COLO829 (cell line): ENCODE measurements around the gene ADAMTSL2.

Experiments used
- DNase-seq: peaks from one replicate; pipeline ENCODE4 v3.0.0; 2012; ENCODE audit warnings: low spot score

ADAMTSL2 gene

DNA sequence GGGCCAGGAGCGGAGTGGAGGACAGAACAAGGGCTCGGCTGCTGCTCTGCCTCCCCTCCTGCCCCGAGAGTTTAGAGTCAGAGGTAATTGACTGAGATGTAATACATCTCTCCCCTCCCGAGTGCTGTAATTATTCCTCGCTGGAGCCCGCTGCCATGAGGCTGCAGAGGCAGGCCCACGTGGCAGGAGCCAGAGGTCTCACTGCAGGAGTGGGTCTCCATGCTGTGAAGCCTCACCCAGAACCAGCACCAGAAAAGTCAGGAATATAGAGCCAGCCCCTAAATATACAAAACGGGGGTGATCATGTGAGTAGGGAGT lies 72.2 kb downstream of the ADAMTSL2 start:
- DNase-seq, result no peak

DNA sequence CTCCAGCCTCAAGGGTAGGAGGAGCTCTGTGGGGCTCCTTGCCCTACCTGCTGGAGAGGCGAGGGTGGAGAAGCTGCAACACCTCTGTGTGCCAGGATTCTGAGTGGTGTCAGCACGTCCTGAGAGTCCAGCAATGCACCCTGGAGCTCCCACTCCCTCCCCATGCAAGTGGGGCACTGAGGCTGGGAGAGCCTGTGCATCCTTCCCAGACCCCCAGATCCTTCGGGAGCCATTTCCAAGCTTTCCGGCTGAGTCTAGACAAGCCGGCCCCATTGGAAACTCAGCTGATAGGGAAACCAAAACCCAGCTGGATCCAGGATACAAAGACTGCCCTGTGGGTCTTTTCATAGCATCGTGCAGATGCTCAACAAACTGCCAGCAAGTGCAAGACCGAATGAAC lies 72.9 kb downstream of the ADAMTSL2 start:
- DNase-seq, result no peak

DNA sequence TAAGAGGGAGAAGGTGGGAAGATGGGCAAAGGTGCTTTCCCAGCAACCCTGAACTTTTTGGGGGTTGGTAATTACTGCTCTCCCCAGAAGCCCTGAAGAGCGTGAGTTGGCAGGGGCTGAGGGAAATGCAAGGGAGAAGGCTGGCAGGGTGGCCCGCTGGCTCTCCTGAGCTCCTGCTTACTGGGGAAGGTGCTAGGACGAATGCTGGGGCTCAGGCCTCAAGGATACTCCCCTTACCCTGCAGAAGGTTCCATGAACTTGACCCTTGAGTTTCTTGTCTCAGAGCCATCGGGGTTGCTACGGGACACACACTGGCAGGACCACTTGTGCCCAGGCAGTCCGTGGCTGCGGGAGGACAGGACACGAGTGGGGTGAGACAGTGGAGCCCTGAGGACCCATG lies 73.5 kb downstream of the ADAMTSL2 start:
- DNase-seq, result no peak

DNA sequence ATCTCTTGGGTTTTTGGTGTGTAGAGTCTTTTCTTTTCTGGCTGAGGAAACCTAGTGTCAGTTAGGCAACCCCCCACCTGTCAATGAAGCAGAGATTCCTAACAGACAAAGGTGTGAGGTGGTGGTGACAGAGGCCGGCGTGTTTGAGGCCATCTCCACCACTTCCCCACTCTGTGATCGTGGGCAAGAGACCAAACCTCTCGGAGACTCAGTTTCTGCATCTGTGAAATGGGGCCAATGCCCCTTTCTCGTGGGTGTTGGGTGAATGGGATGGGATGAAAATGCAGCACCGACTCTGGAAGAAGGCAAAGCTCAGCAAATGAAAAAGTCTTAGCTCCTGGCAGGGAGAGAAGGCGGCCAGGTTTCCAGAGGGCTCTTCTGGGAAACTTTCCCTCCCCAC lies 73.9 kb downstream of the ADAMTSL2 start:
- no peak for DNase-seq

DNA sequence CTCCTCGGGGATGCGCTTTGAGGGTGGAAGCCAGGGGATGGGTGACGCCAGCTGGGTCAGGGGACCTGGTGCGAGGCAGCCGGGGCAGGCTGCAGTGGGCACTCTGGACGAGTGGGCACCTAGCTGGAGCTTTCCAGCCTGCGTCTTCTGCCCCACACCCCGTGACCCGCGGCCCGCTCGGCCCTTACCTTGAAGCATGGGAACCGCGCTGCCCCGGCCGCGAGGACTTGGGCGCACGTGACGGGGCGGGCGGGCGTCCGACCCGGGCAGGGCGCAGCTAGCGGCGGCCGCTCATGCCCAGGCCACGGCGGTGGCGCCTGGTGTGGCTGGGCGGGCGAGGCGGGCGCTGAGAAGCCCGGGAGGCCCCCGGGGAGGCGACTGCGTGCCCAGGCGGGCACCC lies 74.4 kb downstream of the ADAMTSL2 start:
- no peak for DNase-seq

DNA sequence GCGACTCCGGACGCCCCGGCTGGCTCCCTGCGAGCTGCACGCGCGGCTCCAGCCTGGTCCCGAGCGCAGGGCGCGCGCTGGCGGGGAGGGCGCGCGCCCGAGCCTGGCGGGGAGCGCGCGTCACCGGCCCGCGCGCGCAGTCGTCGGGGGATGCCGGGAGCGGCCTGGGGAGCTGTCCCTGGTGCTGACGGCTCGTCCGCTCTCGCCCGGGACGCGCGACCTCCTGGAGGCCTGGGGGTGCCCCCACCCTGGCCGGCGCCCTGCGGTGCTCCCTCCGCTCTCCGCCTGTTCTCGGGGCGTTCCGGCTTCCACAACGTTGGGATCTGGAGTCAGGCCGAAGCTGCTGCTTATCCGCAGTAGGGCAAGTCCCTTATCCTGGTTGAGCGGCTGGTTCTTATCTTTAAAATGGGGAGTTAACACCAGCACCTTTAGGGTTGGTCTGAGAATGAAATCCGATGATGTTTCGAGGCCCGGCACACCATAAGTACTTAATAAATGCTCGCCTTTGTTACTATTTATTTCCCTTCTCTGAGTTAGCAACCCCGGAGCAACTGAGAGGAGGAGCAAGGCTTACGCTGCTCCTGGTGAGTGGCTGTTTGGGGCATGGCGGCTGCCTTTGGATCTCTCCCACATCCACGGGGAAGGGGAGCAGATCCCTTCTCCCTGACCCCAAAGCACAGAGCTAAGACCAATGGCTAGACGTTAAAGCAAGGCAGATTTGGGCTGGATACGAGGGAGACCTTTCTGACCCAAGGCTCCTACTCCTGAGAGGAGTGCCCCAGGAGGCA lies 75.0 kb downstream of the ADAMTSL2 start, which contains the start of gene FAM163B:
FAM163B (minus strand) TSS at position 79 of the 788 bp plus-strand sequence. CDS start 29,166 bp downstream, outside the sequence.
- peak; percentile 18 for DNase-seq

DNA sequence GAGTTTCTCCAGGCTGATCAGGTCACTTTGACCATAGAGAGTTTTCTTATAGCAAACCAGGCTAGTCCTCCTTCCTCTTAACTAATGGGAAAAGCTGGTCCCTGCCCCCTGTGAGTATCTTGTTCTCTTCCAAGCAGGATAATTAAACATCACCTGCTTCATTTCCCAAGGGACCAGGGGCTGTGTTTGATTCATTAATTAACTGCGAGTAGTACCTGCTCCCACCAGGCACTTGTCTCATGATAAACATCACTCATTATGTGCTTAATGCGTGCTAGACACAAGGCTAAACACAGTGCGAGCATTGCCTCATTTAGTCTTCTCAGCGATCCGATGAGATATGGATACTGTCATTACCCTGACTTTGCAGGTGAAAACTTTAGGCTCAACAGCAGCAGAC lies 76.3 kb downstream of the ADAMTSL2 start:
- no peak for DNase-seq

DNA sequence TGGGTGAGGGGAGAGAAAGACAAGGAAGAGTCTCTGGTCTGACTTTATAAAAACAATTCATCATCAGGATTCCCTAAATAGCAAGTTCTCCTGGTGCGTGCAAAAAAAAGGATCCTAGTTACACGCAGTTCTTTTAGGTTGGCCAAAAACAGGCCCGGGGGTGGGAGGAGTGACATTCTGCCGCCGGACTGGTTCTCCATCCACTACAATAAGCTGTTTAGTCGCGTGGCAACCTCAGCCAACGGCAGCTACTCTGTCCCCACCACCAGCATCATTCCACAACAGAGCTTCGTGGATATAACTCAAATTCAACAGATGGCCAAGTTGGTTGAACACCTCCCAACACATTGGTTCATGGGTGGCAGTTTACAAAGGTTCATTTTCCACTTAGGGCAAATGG lies 77.5 kb downstream of the ADAMTSL2 start:
- DNase-seq, result no peak

DNA sequence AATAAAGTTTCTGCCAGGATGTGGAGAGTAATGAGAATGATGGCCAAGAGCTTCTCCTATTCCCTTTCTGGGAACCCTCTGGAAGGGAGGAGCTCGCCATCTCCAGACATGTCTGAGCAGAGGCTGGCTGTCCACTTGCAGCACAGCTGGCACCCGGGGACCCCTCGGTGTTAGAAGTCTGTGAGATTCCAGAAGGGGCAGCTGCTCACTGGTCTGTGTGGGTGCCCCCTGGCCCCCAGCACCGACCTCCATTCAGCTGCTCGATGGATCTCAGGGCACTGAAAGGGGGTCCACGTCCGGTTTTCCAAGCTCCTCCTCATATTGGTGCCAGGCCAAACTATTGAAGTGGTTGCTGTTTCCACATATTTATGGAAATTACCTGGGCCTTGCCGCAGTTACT lies 78.3 kb downstream of the ADAMTSL2 start:
- DNase-seq, result no peak

DNA sequence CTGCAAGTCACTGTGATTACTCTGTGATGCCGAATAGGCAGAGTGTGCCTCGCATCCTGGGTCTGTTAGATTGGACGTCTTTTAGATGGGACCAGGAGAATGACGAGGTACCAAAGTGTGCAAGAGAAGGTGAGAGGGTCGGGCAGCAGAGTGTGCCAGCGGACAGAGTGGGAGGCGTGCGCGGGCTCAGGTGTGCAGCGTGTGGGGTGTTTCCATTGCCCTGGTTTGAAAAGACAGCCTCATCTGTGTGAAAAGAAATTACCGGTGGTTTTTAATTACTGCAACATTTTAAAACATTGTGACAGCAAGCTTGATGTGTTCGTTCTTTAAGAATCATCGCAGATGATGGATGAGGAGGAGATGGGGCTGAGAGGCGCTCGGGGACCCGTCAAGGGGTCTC lies 78.9 kb downstream of the ADAMTSL2 start:
- DNase-seq, result no peak

DNA sequence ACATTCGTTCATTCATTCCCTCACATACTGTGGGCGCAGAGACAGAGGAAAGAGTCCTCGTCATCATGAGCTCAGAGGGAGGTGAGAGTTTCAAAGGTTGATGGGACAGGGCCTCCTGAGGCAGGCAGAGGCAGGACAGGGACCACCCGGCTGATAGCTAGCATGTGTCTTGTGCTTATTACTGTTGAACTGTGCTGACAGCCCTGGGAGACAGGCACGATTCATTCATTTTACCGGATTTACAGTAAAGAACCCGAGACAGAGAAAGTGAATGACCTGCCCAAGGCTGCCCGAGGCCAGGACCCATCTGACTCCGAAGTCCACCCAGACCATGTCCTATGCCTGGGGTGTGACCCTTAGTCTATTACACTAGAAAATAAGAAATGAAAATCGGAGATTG lies 79.6 kb downstream of the ADAMTSL2 start:
- DNase-seq, result no peak

DNA sequence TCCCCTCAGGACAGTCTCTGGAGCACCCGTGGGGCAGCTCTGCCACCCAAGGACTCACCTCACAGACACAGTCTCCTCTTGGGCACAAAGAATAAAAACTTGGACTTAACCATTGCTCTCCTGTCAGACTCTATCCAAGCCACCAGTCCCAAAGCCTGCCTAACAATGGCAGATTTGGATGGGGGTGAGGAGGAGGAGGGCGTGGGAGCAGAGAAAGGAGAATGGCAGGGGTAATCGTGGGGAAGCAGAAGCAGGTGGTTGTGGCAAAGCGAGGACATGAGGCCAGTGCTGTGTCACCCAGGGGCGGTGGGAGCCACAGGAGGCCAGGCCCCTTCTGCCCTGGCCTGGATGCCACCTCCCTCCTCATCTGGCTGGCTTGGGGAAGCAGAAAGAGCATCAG lies 80.2 kb downstream of the ADAMTSL2 start:
- DNase-seq, result no peak

DNA sequence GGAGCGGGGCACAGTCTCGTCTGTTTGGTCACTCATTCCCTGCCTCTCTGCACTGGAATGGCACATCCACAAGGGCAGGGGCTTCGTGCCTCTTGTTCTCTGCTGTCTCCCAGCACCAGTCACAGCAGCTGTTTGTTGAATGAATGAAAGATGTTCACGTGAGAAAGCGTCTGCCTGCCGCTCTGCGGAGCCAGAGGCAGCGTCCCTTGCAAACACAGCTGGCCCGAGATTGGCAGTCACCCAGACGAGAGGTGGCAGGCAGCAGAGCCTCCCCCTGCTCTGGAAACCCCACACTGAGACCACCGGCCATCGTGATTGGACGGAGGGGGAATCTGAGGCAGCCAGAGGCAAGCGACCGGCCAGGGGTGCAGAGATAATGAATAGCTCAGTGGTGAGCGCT lies 80.7 kb downstream of the ADAMTSL2 start:
- DNase-seq, result no peak

DNA sequence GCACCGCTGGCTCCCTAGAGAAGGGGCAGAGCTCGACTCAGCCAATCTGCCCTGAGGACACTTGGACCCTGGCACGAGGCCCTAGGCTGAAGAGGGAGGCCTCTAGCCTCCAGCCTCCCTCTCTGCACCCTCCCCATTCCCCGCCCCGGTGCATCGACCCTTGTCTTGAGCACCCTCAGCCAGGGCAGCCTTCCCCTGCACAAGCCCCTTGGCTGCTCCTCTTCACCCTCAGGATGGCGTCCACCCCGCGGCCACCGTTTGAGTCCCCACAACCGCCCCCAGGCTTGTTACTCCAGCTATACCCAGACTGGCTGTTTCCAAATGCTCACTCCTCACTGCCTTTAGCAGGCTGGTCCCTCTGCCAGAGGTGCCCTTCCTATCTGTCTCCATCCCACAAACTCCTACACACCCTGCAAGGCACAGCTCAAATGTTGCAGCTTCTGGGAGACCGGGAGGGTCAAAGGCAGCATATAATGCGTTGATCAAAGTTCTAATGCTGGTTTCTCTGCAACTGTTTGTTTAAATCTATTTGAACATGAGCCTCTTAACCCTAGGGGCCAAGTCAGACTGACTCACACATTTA lies 81.2 kb downstream of the ADAMTSL2 start:
- DNase-seq, result no peak

DNA sequence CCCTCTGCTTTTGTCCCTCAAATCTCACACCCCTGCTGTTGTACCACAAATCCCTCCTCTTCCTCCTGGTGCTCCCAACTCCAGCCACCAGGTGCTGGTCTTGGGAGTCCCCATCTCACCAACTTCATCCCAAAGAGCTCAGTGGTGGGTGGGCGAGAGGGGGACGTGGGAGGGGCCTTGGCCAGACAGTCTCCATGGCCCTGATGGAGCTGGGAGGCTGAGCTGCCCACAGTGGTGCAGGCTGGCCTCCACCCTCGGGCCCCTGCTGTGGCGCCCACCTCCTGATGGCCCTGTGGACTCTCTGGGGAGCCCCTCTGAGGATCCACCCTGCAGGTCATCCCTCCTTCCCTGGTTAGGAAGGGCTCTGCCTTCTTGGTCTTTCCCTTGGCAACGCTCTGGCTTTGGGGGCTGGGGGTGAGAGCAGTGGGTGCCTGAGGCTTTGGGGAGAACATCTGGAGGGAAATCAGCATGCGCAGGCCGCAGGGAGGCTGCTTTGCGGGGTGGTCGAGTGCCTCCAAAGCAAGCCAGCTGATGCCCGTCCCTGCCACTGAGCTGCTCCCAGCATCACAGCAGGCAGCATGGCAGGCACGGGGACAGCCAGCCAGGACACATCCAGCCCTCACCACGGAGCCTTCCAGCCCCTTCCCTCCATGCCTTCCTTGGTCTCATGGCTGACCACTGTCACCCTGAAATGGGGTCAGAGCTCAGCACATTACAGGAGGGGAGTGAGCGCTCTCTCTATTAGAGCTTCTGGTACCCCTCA lies 82.3 kb downstream of the ADAMTSL2 start:
- DNase-seq, result no peak

DNA sequence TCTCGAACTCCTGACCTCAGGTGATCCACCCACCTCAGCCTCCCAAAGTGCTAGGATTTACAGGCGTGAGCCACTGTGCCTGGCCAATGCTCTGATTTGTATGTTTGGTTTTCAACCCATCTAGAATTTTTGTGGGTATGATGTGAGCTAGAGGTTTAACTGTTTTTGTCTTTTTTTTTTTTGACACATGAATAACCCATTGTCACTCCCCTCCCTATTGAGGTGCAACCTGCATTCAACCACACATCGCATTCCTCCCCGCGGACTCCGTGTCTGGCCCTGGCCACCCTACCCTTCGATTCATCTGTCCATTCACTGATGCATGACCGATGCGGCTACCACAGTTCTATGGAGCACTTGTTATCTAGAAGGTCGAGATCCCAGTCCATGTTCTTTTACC lies 84.2 kb downstream of the ADAMTSL2 start:
- no peak for DNase-seq

DNA sequence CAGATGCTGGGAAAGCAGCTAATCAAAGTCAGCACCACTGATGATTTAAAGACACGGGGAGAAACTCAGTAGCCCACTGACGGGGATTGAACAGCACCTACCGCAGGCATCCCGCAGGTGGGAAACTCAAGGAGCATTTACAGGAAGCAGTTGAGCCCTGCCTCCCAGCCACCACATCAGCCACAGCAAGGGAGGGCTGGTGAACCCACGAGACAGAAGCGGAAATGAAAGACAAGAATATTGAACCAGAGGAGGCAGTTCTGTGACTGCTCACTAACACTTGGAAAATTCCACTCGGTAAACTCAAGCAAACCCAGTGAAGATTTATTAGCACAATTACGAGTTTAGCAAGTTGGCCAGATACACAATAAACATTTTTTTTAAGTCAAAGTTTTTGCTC lies 85.3 kb downstream of the ADAMTSL2 start:
- DNase-seq, result no peak

DNA sequence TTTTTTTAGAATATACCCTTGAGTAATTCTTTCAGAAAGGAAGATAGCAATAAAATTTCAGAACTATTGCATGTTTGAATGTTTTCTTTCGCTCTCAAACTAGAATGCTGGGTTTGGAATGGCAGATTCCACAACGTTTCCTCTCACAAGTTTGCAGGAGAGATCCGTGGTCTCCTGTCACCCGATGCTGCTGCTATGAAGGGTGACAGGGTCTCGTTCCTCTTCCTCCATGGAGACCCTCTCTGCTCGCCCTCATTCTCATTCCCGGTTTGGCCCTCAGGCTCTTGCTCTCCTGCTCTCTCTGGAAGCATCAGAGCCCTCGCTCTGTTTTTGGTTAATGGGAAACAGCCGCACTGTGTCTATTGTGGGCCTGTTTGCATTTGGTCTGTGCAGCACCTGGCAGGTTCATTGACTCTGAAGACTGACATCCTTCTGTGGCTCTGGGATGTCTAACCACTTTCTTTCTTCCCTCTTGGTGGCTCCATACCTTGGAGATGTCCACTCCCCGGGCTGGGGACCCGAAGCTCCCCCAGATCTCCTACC lies 87.3 kb downstream of the ADAMTSL2 start:
- DNase-seq, result no peak

DNA sequence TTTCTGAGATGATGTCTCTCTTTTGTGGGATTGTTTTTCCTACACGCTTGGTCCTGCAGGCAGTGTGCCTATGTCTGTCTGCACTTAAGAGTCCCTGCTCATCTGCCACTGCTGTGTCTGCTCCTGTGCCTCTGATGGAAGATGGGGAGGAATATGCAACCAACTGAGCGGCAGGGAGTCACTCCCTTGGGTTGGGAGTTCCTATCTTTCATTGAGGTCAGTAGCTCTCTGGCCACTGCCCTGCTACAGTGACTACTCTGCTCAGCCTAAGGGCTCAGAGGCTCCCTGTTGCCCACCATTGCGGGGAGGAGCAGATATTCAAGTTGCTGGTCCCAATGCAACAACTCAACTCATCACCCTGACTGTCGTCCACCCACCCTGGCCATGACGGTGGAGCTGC lies 88.1 kb downstream of the ADAMTSL2 start:
- no peak for DNase-seq
